ENCODE measurements around the gene DMD. TPM values are rescaled to one million over a fixed set of nuclear protein-coding genes. Genes with fewer than 3 reads are reported as not detected.

The DMD gene
- total RNA-seq, 4 donors from 2014 or later: 2.2 to 26.7 (median 7.8) TPM

DNA sequence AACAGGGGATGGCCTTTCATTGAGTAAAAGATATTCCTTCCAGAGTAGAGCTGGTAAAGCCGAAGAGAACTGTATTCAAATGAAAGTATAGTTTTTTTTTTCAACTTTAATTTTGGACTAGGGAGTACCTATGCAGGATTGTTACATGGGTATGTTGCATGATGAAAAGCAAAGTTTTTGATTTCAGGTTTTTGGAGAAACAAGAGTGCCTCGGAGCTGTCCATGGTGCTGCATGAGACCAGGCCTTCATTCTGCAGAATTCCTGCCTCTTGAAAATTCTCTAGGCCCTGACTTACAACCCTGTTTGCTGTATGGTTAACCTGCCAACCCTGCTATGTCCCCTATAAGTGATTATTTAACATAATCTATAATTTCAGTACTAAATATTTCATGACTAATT lies 1073.8 kb downstream of the DMD start:
- intact Hi-C loops (cut with DNase I): no loop called here
- TF ChIP-seq POLR2A (IDR thresholded peaks at IDR 0.05): no peak
- Histone ChIP-seq H3K27ac (no peak overlapping the region), H3K9me3 (no peaks in the 10 kb centered on the region), H3K4me1 (no peaks in the 10 kb centered on the region), H3K4me3 (no peak overlapping the region), H3K36me3 (no peaks in the 10 kb centered on the region), H3K27me3 (no peaks in the 10 kb centered on the region)
- WGBS, 2 donors: 42 to 43% methylated on average over 2 of the region's 2 CpGs
- DNase-seq: no peak

DNA sequence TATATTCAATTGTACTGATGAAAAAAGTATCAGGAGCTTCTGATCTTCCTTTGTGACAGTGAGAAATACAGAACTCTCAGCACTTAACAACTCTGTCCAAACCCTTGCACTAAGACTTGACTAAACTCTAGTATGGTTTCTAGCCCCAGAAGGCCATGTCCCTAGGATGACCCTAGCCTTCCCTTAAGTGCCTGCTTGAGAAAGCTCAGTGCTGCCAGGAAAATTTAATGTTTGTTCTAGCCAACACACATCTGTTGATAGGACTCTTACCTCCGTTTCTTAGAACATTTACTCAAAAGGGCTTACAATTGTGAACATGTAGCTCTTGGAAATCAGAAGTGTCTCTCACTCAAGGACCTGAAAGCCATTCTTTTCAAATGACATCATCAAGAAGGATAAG lies 1084.4 kb downstream of the DMD start:
- H3K27me3 ChIP-seq: no peaks in the 10 kb centered on the region
- no peak for TF ChIP-seq POLR2A (IDR thresholded peaks at IDR 0.05)
- TF ChIP-seq, protein P1, sequence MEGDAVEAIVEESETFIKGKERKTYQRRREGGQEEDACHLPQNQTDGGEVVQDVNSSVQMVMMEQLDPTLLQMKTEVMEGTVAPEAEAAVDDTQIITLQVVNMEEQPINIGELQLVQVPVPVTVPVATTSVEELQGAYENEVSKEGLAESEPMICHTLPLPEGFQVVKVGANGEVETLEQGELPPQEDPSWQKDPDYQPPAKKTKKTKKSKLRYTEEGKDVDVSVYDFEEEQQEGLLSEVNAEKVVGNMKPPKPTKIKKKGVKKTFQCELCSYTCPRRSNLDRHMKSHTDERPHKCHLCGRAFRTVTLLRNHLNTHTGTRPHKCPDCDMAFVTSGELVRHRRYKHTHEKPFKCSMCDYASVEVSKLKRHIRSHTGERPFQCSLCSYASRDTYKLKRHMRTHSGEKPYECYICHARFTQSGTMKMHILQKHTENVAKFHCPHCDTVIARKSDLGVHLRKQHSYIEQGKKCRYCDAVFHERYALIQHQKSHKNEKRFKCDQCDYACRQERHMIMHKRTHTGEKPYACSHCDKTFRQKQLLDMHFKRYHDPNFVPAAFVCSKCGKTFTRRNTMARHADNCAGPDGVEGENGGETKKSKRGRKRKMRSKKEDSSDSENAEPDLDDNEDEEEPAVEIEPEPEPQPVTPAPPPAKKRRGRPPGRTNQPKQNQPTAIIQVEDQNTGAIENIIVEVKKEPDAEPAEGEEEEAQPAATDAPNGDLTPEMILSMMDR (IDR thresholded peaks at IDR 0.05): no peak
- WGBS, 2 donors: 25% methylated on average over 1 of the region's 1 CpG; no CpG with 5 or more reads in 1 of the 2 donors
- intact Hi-C loops (cut with DNase I): no loop called here
- H3K4me3 ChIP-seq: no peak overlapping the region
- H3K36me3 ChIP-seq: no peaks in the 10 kb centered on the region
- H3K9me3 ChIP-seq: no peaks in the 10 kb centered on the region
- no peak for DNase-seq
- H3K4me1 ChIP-seq: no peaks in the 10 kb centered on the region
- no peak overlapping the region for H3K27ac ChIP-seq

DNA sequence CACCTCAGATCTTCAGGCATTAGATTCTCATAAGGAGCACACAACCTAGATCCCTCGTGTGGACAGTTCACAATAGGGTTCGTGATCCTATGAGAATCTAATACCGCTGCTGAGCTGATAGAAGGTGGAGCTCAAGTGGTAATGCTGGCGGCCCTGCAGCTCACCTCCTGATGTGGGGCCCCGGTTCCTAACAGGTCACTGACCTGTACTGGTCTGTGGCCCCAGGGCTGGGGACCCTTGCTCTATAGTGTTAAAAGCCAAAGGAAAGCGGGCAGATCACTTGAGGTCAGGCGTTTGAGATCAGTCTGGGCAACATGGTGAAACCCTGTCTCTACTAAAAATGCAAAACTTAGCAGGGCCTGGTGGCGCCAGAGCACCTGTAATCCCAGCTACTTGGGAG lies 1092.5 kb downstream of the DMD start:
- Histone ChIP-seq H3K9me3 (no peaks in the 10 kb centered on the region), H3K36me3 (no peaks in the 10 kb centered on the region), H3K27me3 (no peaks in the 10 kb centered on the region), H3K27ac (no peak overlapping the region), H3K4me3 (no peak overlapping the region), H3K4me1 (no peaks in the 10 kb centered on the region)
- TF ChIP-seq POLR2A (IDR thresholded peaks at IDR 0.05): no peak
- DNase-seq: no peak
- intact Hi-C loops (cut with DNase I): no loop called here
- 80% methylated on average over 7 of the region's 8 CpGs; no CpG with 5 or more reads in 1 of the 2 donors for WGBS, 2 donors

DNA sequence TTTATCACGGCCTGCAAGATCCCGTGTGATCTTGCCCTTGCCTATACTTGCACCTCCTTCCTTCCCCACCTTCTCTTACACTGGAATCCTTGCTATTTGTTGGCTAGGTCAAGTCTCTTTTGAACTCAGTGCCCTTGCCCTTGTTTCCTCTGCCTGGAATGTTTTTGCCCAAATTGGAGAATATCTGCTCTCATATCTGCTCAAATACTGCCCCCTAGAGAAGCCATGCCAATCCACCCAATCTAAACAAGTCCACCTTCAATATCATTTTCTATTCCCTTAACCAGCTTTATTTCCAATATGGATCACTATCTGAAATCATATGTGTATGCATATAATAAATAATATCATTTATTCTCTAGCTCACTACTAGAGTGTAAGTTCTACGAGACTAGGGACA lies 1095.3 kb downstream of the DMD start:
- TF ChIP-seq, protein P1 (IDR thresholded peaks at IDR 0.05): no peak
- no peaks in the 10 kb centered on the region for H3K9me3 ChIP-seq
- intact Hi-C loops (cut with DNase I): no loop called here
- H3K4me3 ChIP-seq: no peak overlapping the region
- no peaks in the 10 kb centered on the region for H3K36me3 ChIP-seq
- no peak overlapping the region for H3K27ac ChIP-seq
- H3K4me1 ChIP-seq: no peaks in the 10 kb centered on the region
- H3K27me3 ChIP-seq: no peaks in the 10 kb centered on the region
- DNase-seq: no peak
- 37 to 41% methylated on average over 3 of the region's 3 CpGs for WGBS, 2 donors

DNA sequence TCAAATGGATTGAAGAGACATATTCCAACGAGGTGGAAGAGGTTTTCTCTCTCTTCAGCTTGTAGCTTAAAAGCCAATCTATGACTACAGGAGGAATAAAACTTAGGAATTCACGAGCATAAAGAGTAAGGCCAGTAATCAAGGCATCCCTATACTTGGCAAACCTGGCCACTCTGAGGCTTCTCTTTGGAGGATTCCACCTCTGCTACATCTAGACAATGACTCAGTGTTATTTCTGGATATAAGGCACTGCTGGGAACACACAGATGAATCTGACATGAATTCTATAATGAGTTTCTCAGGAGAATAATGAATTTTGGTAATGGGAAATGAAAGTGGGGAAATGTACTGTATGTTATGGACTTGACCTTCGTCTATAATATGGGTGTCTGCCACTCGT lies 1123.7 kb downstream of the DMD start:
- DNase-seq: no peak
- Histone ChIP-seq H3K4me3 (no peak overlapping the region), H3K27me3 (no peaks in the 10 kb centered on the region), H3K9me3 (no peaks in the 10 kb centered on the region), H3K27ac (no peak overlapping the region), H3K4me1 (no peaks in the 10 kb centered on the region), H3K36me3 (no peaks in the 10 kb centered on the region)
- WGBS, 2 donors: 44 to 50% methylated on average over 4 of the region's 4 CpGs
- no peak for TF ChIP-seq POLR2A (IDR thresholded peaks at IDR 0.05)
- intact Hi-C loops (cut with DNase I): no loop called here

DNA sequence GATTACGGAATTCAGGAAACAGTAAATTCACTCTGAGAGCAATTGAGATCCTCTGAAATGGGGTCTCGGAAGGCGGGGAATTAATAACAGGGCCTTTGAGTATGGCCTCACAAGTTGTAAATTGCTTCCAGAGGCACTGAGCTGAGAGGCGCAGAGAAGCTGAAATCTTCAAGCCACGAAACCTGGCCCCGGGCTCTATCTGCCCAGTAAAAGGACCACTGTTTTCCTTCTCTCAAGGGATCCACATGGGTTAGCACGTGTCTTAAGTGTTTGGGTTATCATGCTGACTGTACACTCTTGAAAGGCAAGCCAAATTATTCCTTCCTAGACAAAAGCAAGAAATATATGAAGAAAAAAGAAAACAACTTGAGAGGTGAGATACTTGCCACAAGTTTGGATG lies 1126.6 kb downstream of the DMD start:
- no peak for DNase-seq
- H3K27ac ChIP-seq: no peak overlapping the region
- no peak for TF ChIP-seq POLR2A (IDR thresholded peaks at IDR 0.05)
- TF ChIP-seq, protein P1 (IDR thresholded peaks at IDR 0.05): no peak
- H3K36me3 ChIP-seq: no peaks in the 10 kb centered on the region
- intact Hi-C loops (cut with DNase I): no loop called here
- no peaks in the 10 kb centered on the region for H3K27me3 ChIP-seq
- no peaks in the 10 kb centered on the region for H3K4me1 ChIP-seq
- no peak overlapping the region for H3K4me3 ChIP-seq
- WGBS, 2 donors: 70 to 85% methylated on average over 6 of the region's 7 CpGs
- H3K9me3 ChIP-seq: no peaks in the 10 kb centered on the region

DNA sequence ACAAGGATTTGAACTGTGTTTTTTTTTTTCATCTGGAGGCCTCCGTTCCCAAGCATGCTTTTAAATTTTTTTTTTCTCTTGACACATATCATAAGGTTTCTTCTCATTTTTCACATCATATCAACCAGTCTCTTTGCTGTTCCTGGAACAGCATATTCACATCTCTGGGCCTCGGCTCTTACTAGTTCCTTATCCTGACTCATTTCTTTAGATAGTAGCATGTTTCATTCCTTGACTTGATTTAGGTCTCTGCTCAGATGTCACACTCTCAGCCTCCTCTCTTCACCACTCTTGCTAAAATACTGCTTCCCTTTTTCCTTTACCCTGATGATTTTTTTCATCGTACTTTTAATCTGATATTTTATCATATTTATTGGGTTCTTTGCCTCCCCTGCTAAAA lies 1163.1 kb downstream of the DMD start:
- Histone ChIP-seq H3K27me3 (no peaks in the 10 kb centered on the region), H3K27ac (no peak overlapping the region), H3K36me3 (no peaks in the 10 kb centered on the region), H3K4me3 (no peak overlapping the region), H3K4me1 (no peaks in the 10 kb centered on the region), H3K9me3 (no peaks in the 10 kb centered on the region)
- TF ChIP-seq, protein P1 (IDR thresholded peaks at IDR 0.05): no peak
- TF ChIP-seq POLR2A (IDR thresholded peaks at IDR 0.05): no peak
- 52 to 65% methylated on average over 3 of the region's 3 CpGs for WGBS, 2 donors
- no peak for DNase-seq
- intact Hi-C loops (cut with DNase I): no loop called here
